ENCODE measurements around the gene MGAT3.

The MGAT3 gene

DNA sequence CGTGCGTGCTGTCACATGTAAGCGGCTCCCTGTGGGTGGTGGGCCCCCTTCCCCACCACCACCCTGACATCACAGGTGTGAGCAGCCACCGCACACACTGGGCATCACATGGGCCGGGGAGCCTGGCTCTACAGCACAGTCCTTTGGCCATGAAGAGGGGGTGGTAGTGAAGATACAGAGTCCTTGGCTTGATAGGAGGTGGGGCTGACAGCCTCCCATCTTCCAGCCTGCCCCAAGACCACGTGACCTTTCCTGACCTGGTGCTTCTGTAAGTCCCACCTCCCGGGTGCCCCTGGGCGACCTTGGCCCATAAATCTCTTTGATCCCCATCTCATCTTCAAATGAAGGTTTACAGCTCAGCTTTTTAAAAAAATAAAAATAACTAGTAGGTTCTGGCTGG is 21.2 kb upstream of the MGAT3 start:
- Histone ChIP-seq H3K4me2 (ENCODE audit: low read depth, low read length) (no peak overlapping the region), H4K20me1 (ENCODE audit: insufficient read depth, low read length) (no peaks in the 10 kb centered on the region), H3K9me2 (replicated peaks; ENCODE audit: insufficient read depth, low read length) (no peaks in the 10 kb centered on the region), H3K9ac (ENCODE audit: low read length) (no peak overlapping the region), H3K4me1 (ENCODE audit: low read length) (peaks cover 49% of the 10 kb centered on the region), H3K9me3 (replicated peaks; ENCODE audit: insufficient read depth, low read length) (no peaks in the 10 kb centered on the region), H2AFZ (ENCODE audit: low read length) (no peak overlapping the region), H3K36me3 (replicated peaks; ENCODE audit: insufficient read depth, low read length) (no peaks in the 10 kb centered on the region), H3K27me3 (replicated peaks; ENCODE audit: insufficient read depth, low read length) (no peaks in the 10 kb centered on the region), H3K27ac (ENCODE audit: low read length) (no peak overlapping the region), H3K4me3 (ENCODE audit: low read length) (no peak overlapping the region), H3K79me2 (ENCODE audit: low read length) (peaks cover 14% of the 10 kb centered on the region; the same call in 1 of the 2 replicates), H3F3A (ENCODE audit: insufficient read depth, low read length) (peaks cover 35% of the 10 kb centered on the region)
- TF ChIP-seq EZH2 (optimal IDR thresholded peaks at IDR 0.05; ENCODE audit: low read depth, low read length) (no peak), CTCF (IDR thresholded peaks at IDR 0.05; ENCODE audit: low read length) (no peak), EZH2phosphoT487 (IDR thresholded peaks at IDR 0.05; ENCODE audit: low read length) (no peak)
- no peak for DNase-seq

- Histone ChIP-seq H4K20me1 (ENCODE audit: insufficient read depth, low read length) (no peaks in the 10 kb centered on the region), H3K79me2 (ENCODE audit: low read length) (no peaks in the 10 kb centered on the region), H3K9me3 (replicated peaks; ENCODE audit: insufficient read depth, low read length) (no peaks in the 10 kb centered on the region), H3F3A (ENCODE audit: insufficient read depth, low read length) (peaks cover 29% of the 10 kb centered on the region), H3K36me3 (replicated peaks; ENCODE audit: insufficient read depth, low read length) (no peaks in the 10 kb centered on the region), H3K27ac (ENCODE audit: low read length) (peak overlapping the region; percentile 90), H3K9ac (ENCODE audit: low read length) (peak overlapping the region; percentile 78), H3K4me3 (ENCODE audit: low read length) (peak overlapping the region; percentile 42), H3K9me2 (replicated peaks; ENCODE audit: insufficient read depth, low read length) (no peaks in the 10 kb centered on the region), H3K27me3 (replicated peaks; ENCODE audit: insufficient read depth, low read length) (no peaks in the 10 kb centered on the region), H3K4me2 (ENCODE audit: low read depth, low read length) (peak overlapping the region; percentile 85), H2AFZ (ENCODE audit: low read length) (peak overlapping the region; percentile 24; the same call in 1 of the 2 replicates), H3K4me1 (ENCODE audit: low read length) (peaks cover 28% of the 10 kb centered on the region)
- TF ChIP-seq EZH2 (optimal IDR thresholded peaks at IDR 0.05; ENCODE audit: low read depth, low read length): no peak
- TF ChIP-seq EZH2phosphoT487 (IDR thresholded peaks at IDR 0.05; ENCODE audit: low read length): no peak
- TF ChIP-seq CTCF (IDR thresholded peaks at IDR 0.05; ENCODE audit: low read length): no peak
- DNase-seq: peak; percentile 72
These were observed 18.8 kb upstream of the MGAT3 start for GRCh38 chr22:39437791-39438704.

DNA sequence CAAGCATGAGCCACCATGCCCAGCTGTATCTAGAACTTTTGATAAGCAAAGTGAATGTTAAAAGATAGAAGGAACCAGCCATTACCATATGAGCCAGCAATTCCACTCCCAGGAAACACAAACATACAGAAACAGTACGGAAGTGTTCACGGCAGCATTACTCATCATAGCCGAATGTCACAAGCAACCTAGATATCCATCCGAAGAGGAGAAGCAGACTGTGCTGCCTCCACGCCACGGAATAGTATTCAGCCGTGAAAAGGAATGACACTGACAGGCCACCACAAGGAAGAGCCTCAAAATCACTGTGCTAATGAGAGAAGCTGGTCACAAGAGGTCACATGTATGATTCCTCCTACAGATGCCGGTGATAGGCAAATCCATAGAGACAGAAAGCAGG is 17.6 kb upstream of the MGAT3 start:
- H3K27ac ChIP-seq (ENCODE audit: low read length): no peak overlapping the region
- TF ChIP-seq EZH2 (optimal IDR thresholded peaks at IDR 0.05; ENCODE audit: low read depth, low read length): no peak
- no peak for TF ChIP-seq CTCF (IDR thresholded peaks at IDR 0.05; ENCODE audit: low read length)
- no peak for TF ChIP-seq EZH2phosphoT487 (IDR thresholded peaks at IDR 0.05; ENCODE audit: low read length)
- H3K36me3 ChIP-seq (replicated peaks; ENCODE audit: insufficient read depth, low read length): no peaks in the 10 kb centered on the region
- no peaks in the 10 kb centered on the region for H3K9me2 ChIP-seq (replicated peaks; ENCODE audit: insufficient read depth, low read length)
- DNase-seq: no peak
- peaks cover 28% of the 10 kb centered on the region for H3K4me1 ChIP-seq (ENCODE audit: low read length)
- peaks cover 29% of the 10 kb centered on the region for H3F3A ChIP-seq (ENCODE audit: insufficient read depth, low read length)
- H3K9me3 ChIP-seq (replicated peaks; ENCODE audit: insufficient read depth, low read length): no peaks in the 10 kb centered on the region
- no peak overlapping the region for H3K4me3 ChIP-seq (ENCODE audit: low read length)
- H3K9ac ChIP-seq (ENCODE audit: low read length): no peak overlapping the region
- no peaks in the 10 kb centered on the region for H3K79me2 ChIP-seq (ENCODE audit: low read length)
- H4K20me1 ChIP-seq (ENCODE audit: insufficient read depth, low read length): no peaks in the 10 kb centered on the region
- H3K27me3 ChIP-seq (replicated peaks; ENCODE audit: insufficient read depth, low read length): no peaks in the 10 kb centered on the region
- no peak overlapping the region for H2AFZ ChIP-seq (ENCODE audit: low read length)
- H3K4me2 ChIP-seq (ENCODE audit: low read depth, low read length): no peak overlapping the region

Data from MM.1S (cell line).